Fibroblast of pulmonary artery (primary cell): ENCODE data around the gene IMPG1.

ENCODE experiments used
- DNase-seq: peaks from one replicate; pipeline ENCODE4 v3.0.0-alpha.2; 2010; ENCODE audit warnings: low read depth
- H3K4me3 ChIP-seq: replicated peaks from 2 replicates; pipeline ENCODE4 v1.5.1; 2011; ENCODE audit warnings: low read depth, mild to moderate bottlenecking, control low read depth, low read length, moderate library complexity
- TF ChIP-seq, protein P1 (sequence below): IDR thresholded peaks from 2 replicates; pipeline ENCODE4 v1.5.1; 2011; ENCODE audit warnings: mild to moderate bottlenecking, control low read depth, low read length, inconsistent platforms; ENCODE audit errors: missing control alignments

Gene IMPG1

DNA sequence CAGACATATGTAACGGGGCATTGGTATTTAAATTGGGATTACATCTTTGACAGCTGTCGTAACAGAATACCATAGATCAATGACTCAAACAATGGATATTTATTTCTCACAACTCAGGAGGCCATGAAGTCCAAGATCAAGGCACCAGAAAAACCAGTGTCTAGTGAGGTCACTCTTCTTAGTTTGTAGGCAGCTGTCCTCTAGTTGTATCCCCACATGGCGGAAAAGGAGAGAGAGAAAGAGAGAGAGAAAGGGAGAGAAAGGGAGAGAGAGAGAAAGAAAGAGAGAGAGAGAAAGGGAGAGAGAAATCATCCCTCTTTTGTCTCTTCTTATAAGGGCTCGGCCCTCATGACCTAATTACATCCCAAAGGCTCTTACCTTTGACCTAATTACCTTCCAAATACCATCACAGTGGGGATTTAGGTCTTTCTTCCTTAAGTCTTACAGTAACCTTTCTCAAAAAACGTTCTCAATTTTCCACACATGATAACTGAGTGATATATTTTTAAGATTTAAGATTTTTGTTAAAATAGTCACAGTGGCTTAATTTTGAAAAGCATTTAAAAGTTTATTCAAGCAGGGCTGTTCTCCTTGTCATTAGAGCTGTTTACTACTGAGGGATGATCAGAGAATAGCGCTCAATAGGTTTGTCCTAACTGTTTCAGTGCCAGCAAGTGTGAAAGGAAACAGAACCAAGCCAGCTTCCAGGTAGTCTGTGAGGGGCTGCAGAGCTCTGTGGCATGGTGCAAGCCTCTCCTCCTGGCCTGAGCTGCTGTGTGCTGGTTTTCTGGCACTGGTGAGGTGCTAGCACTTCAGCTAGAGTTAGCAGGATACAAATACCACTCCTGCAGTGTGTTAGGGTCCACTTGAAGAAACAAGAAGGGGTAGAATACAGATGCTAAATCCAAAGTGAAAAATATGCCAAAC is 79.0 kb downstream of the IMPG1 start:
- no peak overlapping the region for H3K4me3 ChIP-seq
- DNase-seq = no peak
- TF ChIP-seq, protein P1, sequence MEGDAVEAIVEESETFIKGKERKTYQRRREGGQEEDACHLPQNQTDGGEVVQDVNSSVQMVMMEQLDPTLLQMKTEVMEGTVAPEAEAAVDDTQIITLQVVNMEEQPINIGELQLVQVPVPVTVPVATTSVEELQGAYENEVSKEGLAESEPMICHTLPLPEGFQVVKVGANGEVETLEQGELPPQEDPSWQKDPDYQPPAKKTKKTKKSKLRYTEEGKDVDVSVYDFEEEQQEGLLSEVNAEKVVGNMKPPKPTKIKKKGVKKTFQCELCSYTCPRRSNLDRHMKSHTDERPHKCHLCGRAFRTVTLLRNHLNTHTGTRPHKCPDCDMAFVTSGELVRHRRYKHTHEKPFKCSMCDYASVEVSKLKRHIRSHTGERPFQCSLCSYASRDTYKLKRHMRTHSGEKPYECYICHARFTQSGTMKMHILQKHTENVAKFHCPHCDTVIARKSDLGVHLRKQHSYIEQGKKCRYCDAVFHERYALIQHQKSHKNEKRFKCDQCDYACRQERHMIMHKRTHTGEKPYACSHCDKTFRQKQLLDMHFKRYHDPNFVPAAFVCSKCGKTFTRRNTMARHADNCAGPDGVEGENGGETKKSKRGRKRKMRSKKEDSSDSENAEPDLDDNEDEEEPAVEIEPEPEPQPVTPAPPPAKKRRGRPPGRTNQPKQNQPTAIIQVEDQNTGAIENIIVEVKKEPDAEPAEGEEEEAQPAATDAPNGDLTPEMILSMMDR = no peak

DNA sequence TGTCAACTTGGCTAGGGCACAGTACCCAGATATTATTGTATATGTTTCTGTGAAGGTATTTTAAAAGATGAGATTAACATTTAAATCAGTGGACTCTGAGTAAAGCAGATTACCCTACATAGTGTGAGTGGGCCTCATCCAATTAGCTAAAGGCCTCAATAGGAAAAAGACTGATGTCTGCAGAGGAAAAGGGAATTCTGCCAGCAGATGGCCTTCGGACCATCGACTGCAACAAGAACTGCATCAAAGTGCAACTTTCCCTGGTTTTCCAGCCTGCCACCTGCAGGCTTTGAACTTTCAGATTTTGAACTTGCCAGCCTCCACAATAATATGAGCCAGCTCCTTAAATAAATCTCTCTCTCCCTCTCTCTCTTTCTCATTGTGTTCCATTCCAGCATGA is 80.5 kb downstream of the IMPG1 start:
- no peak overlapping the region for H3K4me3 ChIP-seq
- TF ChIP-seq, protein P1 = no peak
- no peak for DNase-seq

DNA sequence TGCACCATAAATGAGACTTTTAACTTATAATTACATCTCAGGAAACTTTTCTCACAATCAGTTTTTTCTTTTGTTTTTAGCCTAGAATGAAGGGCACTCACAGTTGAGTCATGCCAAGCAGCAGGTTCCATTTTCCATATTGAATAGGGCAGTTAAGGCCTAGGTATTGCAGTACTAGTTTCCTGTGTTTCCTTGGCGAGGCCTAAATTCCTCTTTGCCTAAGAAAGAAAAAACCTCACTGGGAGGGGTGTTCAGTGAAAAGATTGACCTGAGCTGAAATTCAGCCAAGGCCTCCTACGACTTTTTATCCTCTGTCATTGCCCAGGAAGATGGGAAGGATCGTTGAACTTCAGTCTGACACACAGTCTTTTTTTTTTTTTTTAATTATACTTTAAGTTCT is 85.5 kb downstream of the IMPG1 start:
- TF ChIP-seq, protein P1 = no peak
- no peak for DNase-seq
- no peak overlapping the region for H3K4me3 ChIP-seq

DNA sequence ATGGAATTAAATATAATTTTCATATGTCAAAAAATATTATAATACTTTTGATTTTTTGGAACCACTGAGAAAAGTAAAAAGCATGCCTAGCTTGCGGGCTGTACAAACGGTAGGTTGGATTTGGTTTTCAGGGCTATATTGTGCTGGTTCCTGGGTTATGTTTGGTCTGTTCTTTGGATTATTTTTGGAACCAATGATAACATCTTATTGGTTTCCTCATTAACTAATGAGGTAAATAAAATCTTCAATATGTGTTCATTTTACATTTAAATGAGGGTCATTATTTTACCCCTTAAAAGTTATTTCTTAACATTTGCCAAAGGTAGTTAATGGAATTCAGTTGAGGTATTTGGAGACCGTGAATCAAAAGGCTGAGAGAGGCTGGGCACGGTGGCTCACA is 96.6 kb downstream of the IMPG1 start:
- no peak overlapping the region for H3K4me3 ChIP-seq
- TF ChIP-seq, protein P1 = no peak
- DNase-seq = no peak

DNA sequence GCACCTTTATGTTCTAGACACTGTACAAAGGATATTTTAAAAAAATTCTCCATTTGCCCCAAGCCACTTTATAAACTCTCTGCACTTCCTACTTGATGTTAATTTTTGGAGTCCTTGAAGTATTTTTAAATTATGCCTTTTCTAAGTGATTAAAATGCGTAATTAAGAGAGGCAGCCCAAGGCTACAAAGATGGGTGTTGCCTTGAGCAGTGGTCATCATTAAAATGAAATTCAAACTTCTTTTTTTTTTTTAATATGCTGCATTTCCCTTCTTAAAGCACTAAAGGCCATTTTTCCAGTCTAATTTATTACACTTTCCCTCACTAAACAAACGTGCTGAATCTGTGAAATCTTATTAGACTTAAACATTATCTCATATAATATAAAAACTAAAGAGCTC is 102.4 kb downstream of the IMPG1 start:
- no peak overlapping the region for H3K4me3 ChIP-seq
- no peak for DNase-seq
- TF ChIP-seq, protein P1 = no peak

DNA sequence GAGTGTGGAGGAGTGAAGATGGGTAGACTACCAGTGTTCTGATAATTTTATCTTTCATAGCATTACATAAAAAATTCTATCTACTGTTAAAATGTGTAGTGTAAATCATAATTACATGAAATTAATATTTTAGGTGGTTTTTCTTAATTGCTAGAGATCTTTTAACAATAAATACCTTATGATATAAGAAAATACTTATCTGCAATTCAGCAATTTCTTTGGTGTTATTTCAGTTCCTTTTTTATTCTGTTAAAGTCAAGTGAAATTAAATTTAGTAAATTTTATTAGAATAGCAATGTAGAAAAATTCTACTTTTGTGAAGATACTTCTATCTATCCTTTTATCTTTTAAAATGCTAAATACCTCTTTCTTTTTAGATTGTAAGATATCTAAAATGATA is 104.3 kb downstream of the IMPG1 start:
- TF ChIP-seq, protein P1 = no peak
- DNase-seq = no peak

DNA sequence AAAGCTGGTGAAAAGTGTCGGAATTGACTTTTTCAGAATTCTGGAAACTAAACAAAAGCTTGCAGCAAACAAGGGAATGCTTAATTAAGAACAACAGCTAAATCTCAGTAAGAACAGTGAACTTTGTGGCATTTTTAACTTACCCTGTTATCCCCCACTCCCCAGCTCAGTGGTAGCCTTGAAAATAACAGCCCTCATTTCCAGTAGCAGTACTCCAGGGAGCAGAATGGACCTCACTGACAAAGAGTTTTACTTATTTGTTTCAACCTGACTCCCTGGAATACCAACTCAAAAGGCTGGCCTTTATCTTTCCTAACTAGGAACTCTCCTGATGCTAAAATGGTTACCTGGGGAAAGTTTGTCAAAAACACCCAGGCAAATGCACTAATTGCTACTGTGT is 108.9 kb downstream of the IMPG1 start:
- H3K4me3 ChIP-seq = no peak overlapping the region
- no peak for DNase-seq
- TF ChIP-seq, protein P1 = no peak

More for the DNA sequence above, 104.3 kb downstream of the IMPG1 start:
- H3K4me3 ChIP-seq = no peak overlapping the region
